Measurements from ENCODE around the gene SIGLEC12.

GRCh38 chr19:51535535-51535934, 33.9 kb upstream of the SIGLEC12 start:
- TF ChIP-seq TAF1 (IDR thresholded peaks at IDR 0.05; ENCODE audit: borderline replicate concordance, low read depth, low read length) (no peak), POLR2A (IDR thresholded peaks at IDR 0.05; ENCODE audit: low read depth, low read length) (no peak), POLR2AphosphoS5 (IDR thresholded peaks at IDR 0.05; ENCODE audit: low read depth, low read length) (no peak)
